ENCODE results near the gene SLC44A3. TPM values are rescaled to one million over a fixed set of nuclear protein-coding genes. Genes with fewer than 3 reads are reported as not detected.

SLC44A3 gene
- total and polyA plus RNA-seq, 2 of the 8 experiments (the other 6 are each of a cell fraction or from before 2014, with no cell fraction given) = 4.2 to 5.0 TPM

DNA sequence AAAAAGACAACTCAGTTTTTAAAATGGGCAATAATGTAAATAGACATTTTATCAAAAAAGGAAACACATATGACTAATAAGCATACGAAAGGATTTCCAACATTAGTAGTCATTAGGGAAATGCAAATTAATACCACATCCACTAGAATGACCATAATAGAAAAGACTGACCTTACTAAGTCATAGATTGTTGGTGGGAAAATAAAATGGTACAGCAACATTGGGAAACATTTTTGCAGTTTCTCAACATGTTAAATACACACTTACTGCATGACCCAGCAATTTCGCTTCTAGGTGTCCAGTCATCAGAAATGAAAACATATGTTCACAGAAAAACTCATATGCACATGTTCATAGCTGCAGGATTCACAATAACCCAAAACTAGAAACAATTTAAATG is 29.9 kb upstream of the SLC44A3 start:
- Histone ChIP-seq H4K5ac (ENCODE audit: insufficient read length, low read depth, low read length) (no peak overlapping the region), H3K14ac (ENCODE audit: insufficient read length) (no peak overlapping the region), H3K18ac (ENCODE audit: extremely low read depth, low read length) (no peak overlapping the region), H2BK15ac (ENCODE audit: low read length) (no peak overlapping the region), H3K36me3 (ENCODE audit: control insufficient read depth in 2 of 4, insufficient read depth in 4 of 4, low read length in 3 of 4) (no peaks in the 10 kb centered on the region), H3K56ac (replicated peaks; ENCODE audit: insufficient read length, low read depth, low read length) (no peak overlapping the region), H3K27me3 (replicated peaks in 1 of 4; ENCODE audit: control insufficient read depth in 3 of 4, extremely low read depth in 1 of 4, insufficient read depth in 3 of 4, low read length in 3 of 4) (no peaks in the 10 kb centered on the region), H2AFZ (ENCODE audit: low read length) (no peak overlapping the region), H3K9ac (replicated peaks in 1 of 4; ENCODE audit: extremely low read depth in 1 of 4, low read depth in 3 of 4, low read length in 3 of 4) (no peak overlapping the region), H4K91ac (replicated peaks; ENCODE audit: insufficient read length, low read length) (no peak overlapping the region), H3K4me1 (replicated peaks in 1 of 4; ENCODE audit: control insufficient read depth in 3 of 4, insufficient read depth in 4 of 4, low read length in 3 of 4) (peaks cover 0 to 3% (median 0%) of the 10 kb centered on the region in 4 experiments; a peak in 1 of 7 replicates), H3K9me3 (ENCODE audit: insufficient read depth in 2 of 2, low read depth in 1 of 2, low read length in 1 of 2) (no peaks in the 10 kb centered on the region), H2BK20ac (ENCODE audit: low read length) (no peak overlapping the region), H2BK12ac (ENCODE audit: low read depth, low read length) (no peak overlapping the region), H4K8ac (ENCODE audit: extremely low read depth, insufficient read depth, low read length) (no peak overlapping the region), H4K20me1 (replicated peaks in 1 of 2; ENCODE audit: control insufficient read depth in 1 of 2, insufficient read depth in 2 of 2, low read length in 2 of 2) (no peaks in the 10 kb centered on the region), H3K23me2 (ENCODE audit: low read depth, low read length) (no peaks in the 10 kb centered on the region), H2AK5ac (ENCODE audit: low read depth, low read length) (no peak overlapping the region), H3K4me3 (ENCODE audit: extremely low read depth in 1 of 4, insufficient read depth in 2 of 4, low read depth in 3 of 4, low read length in 4 of 4) (no peak overlapping the region), H3K79me2 (ENCODE audit: control insufficient read depth in 1 of 2, insufficient read depth in 2 of 2, low read length in 2 of 2) (no peaks in the 10 kb centered on the region), H3K23ac (ENCODE audit: insufficient read length) (no peak overlapping the region), H3K79me1 (ENCODE audit: low read depth, low read length) (no peaks in the 10 kb centered on the region), H2BK120ac (replicated peaks; ENCODE audit: low read depth, low read length) (no peak overlapping the region), H2BK5ac (ENCODE audit: low read depth, low read length) (no peak overlapping the region), H3K4me2 (ENCODE audit: insufficient read depth in 1 of 2, low read depth in 2 of 2, low read length in 2 of 2) (no peak overlapping the region), H3K4ac (replicated peaks; ENCODE audit: insufficient read length, low read depth, low read length) (no peak overlapping the region), H3K27ac (ENCODE audit: low read depth, low read length) (no peak overlapping the region)
- FAIRE-seq (no peak), DNase-seq (ENCODE audit: low read depth in 1 of 2, low spot score in 2 of 2) (no peak)
- POLR2A ChIA-PET (ENCODE audit: partially characterized antibody) = no interaction called here
- CTCF ChIA-PET (ENCODE audit: partially characterized antibody) = no interaction called here
- no peak for TF ChIP-seq SP4 (IDR thresholded peaks at IDR 0.05; ENCODE audit: low read length)
- 87% methylated on average over 2 of the region's 2 CpGs; no CpG with 5 or more reads in 1 of the 2 experiments for WGBS, 2 experiments (ENCODE audit: extremely low coverage in 1 of 2, insufficient coverage in 1 of 2, insufficient read length in 1 of 2, insufficient replicate concordance in 2 of 2, low coverage in 1 of 2, low lambda C conversion rate in 2 of 2, missing lambda C conversion rate in 1 of 2)

Measured in H1 (cell line).